Suppressor macrophage (primary cell): ENCODE data around the gene GALNTL6.
"Not testable (repeated sequence)": the region's sequence is repeated elsewhere in the genome, so short reads cannot be mapped to it uniquely, and the experiment has no call there.

Source experiments
- DNase-seq, 4 experiments: peaks; one replicate each; pipeline ENCODE4 v3.0.0-alpha.2; 2020 to 2022

Gene GALNTL6

GRCh38 chr4:172887358-172887757, 1074.2 kb downstream of the GALNTL6 start:
- DNase-seq: not testable (repeated sequence)

DNA sequence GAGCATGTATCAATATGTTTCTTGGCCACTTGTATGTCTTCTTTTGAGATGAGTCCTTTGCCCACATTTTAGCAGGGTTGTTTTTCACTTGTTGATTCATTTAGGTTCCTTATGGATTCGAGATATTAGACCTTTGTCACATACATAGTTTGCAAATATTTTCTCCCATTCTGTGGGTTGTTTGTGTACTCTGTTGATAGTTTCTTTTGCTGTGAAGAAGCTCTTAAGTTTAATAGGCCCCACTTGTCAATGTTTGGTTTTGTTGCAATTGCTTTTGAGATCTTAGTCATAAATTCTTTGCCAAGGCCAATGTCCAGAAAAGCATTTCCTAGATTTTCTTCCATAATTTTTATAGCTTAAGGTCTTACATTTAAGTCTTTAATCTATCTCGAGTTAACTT, 1074.8 kb downstream of the GALNTL6 start:
- DNase-seq: no peak

DNA sequence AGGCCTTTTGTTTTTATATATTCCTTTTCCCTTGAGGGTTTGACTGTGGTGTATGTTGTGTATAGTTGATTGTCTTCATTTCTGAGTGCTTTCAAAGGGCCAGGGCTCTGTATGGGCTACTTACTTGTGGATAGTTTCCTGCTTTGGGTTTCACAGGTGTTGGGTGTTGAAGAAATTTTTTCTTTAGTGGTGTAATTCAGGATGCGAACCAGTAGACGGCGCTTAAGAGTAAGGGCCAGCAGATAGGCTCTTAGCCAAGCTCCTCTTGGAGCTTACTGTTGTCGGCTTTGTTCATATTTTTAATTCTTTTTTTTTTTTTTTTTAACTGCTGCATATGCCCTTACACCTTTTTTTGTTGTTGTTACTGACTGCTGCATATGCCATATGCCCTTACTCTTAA, 1079.1 kb downstream of the GALNTL6 start:
- DNase-seq: peak in 2 of 4 experiments; percentile 7 to 21

- no peak for DNase-seq
Measured at GRCh38 chr4:172895699-172896098, 1082.5 kb downstream of the GALNTL6 start.

DNA sequence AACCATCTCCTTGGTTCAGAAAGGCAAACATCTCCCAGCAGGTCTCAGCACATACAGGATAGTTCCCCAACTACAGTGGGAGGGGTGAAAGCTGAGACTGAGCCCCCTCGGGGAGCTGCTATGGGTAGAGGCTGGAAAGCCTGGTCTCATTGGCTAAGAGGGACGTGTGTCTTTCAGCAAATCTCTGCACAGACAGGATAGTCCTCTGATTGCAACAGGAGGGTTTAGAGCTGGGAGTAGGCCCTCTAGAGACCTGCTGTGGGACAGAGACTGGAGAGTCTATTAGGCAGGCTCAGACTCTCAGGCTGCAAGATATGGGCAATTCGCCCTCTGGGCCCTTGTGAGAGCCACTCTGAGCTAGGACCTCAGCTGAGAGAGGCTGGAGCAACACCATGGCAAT, 1083.8 kb downstream of the GALNTL6 start:
- no peak for DNase-seq

- DNase-seq: no peak
Measured at GRCh38 chr4:172898715-172899114, 1085.5 kb downstream of the GALNTL6 start.

DNA sequence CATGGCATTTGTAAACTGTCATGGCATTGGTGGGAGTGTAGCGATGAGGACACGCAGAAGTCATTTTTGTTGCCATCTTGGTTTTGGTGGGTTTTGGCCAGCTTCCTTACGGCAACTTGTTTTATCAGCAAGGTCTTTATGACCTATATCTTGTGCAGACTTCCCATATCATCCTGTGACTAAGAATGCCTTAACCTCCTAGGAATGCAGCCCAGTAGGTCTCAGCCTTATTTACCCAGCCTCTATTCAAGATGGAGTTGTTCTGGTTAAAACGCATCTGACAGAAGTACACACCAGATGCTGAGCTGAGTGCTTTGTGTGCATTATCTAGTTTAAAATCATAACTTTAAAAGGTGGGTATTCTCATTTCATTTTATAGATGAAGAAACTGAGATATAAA, 1086.7 kb downstream of the GALNTL6 start:
- no peak for DNase-seq

GRCh38 chr4:172900900-172901299, 1087.7 kb downstream of the GALNTL6 start:
- no peak for DNase-seq

DNA sequence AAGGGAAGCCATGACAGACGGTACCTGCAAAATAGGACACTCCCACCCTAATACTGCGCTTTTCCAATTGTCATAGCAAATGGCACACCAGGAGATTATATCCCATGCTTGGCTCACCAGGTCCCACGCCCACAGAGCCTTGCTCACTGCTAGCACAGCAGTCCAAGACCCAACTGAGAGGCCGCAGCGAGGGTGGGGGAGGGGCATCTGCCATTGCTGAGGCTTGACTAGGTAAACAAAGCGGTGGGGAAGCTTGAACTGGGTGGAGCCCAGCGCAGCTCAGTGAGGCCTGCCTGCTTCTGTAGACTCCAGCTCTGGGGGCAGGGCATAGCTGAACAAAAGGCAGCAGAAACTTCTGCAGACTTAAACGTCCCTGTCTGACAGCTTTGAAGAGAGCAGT, 1099.3 kb downstream of the GALNTL6 start:
- not testable (repeated sequence) for DNase-seq

DNA sequence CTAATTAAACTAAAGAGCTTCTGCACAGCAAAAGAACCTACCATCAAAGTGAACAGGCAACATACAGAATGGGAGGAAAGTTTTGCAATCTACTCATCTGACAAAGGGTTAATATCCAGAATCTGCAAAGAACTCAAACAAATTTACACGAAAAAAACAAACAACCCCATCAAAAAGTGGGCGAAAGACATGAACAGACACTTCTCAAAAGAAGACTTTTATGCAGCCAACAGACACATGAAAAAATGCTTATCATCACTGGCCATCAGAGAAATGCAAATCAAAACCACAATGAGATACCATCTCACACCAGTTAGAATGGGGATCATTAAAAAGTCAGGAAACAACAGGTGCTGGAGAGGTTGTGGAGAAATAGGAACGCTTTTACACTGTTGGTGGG, 1104.2 kb downstream of the GALNTL6 start:
- DNase-seq: not testable (repeated sequence)

DNA sequence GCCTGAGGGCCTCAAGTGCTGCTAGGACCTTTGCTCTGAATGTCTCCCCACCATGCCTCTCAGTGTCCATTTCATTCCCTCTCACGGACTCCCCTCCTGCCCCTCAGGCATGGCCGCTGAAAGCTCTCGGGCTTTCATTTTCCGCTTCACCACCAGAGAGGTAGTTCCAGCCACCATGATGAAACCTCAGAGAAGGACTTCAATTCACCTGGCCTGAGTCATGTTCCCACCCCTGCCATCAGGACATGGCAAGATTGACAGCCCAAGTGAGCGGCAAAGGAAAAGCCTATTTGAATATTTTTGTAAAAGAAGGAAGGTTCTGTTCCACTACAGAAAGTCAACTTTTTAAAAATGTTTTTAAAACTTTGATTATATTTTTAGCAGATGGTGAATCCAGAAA, 1106.1 kb downstream of the GALNTL6 start:
- no peak for DNase-seq

GRCh38 chr4:172927096-172927814, 1114.1 kb downstream of the GALNTL6 start:
- DNase-seq: no peak

- no peak for DNase-seq
Measured at GRCh38 chr4:172928347-172928746, 1115.1 kb downstream of the GALNTL6 start.

DNA sequence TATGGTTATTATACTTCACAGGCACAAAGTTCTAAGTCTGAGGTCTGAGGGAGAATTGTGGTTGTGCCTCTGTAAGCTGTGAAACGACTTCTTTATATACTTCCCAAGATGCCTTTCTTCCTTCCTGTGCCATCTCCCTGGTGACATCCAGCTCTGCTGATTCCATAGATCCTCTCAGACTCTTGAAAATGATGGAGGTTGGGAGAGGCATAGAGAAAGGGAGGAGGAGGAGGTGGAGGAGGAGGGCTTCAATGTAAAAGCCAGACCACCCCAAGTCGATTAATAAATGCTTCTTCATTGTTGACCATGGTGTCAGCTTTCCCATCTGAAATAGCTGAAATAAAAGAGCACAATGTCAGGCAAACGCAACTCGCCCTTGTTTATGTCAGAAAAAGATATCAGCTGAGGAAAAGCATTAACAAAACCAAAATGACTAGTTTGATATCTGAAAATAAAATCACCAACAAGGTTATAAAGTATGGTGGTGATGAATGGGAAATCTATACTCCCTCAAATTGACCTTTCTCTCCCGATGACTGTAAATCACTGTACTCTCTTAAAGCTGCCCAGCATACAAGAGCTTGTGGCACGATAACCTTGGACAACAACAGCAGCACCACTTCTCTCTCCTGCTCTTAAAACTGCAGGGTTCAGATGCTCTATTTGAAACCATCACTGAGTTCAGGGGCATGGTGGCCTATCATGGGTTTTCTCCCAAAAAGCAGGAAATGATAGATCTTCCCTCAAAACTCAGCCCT, 1125.0 kb downstream of the GALNTL6 start:
- no peak for DNase-seq

GRCh38 chr4:172938870-172939269, 1125.7 kb downstream of the GALNTL6 start:
- no peak for DNase-seq

DNA sequence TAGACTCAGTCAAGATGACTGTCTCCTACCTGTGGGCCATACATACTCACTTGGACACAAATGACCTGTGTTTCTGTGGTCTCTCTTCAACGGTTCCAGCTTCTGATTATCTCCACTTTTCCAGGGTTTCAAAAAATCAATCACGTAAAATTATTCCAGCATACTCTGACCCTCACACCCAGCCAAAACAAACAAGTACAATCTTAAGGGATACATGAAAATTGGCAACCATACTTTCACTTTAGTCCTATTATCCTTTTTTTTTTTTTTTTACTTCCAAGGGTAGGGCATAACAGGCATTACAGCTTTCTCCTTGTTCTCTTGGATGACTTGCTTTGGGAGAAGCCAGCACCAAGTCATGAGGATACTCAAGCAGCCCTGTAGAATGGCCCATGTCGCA, 1129.6 kb downstream of the GALNTL6 start:
- no peak for DNase-seq

GRCh38 chr4:172945611-172946010, 1132.4 kb downstream of the GALNTL6 start:
- DNase-seq: no peak

DNA sequence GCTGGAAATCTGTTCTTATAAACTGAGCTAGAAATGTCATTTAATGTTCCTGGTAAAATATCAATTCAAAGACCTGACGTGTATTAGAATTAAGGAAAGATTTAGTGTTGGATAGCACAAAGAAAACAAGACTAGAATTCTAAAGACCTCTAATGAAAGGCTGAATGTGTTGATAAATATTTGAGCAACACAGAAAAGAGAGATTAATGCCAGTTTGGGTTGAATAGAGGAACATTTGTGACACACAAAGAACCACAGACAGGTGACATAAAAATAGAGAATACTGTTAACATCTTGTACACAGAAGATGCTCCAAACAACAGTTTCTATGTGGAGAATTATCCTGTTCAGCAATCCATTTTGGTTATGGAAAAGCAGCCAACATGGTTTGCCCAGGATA, 1133.3 kb downstream of the GALNTL6 start:
- DNase-seq: no peak

DNA sequence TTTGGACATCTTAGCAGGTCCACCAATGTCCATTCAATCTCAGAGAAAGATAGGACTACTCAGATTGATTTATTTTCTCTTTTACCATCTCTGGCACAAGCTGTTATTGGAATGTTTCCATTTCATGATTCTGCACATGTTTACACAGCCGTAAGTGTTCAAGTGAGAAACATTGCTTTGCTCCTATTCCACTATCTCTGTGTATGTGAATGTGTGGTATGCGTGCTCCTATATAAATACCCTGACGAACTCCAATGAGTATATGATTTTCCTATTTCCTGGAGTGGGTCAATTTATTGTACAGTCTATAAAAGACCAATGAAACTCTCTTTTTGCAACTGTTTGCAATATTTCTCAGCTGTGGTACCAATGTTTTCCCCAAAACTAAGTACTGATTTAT, 1134.4 kb downstream of the GALNTL6 start:
- no peak for DNase-seq

DNA sequence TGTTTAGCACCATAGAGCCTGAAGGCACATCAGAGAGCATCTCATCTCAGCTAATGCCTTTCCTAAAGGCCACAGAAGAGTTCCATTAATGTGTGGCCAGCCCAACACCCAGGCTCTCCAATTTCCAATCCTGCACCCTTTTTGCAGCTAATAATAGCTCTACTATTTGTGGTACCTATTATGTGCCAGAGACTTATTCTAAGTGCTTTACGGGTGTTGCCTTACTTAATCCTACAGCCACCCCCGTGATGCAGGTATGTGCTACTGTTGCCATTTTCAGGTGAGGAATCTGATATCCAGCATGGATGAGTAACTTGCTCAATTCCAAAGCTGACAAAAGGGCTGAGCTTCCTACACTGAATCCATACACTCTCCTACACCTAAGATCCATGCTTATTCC, 1137.8 kb downstream of the GALNTL6 start:
- no peak for DNase-seq

- no peak for DNase-seq
Measured at GRCh38 chr4:172951679-172952451, 1138.7 kb downstream of the GALNTL6 start.

- DNase-seq: no peak
Measured at GRCh38 chr4:172953896-172954568, 1140.8 kb downstream of the GALNTL6 start.

DNA sequence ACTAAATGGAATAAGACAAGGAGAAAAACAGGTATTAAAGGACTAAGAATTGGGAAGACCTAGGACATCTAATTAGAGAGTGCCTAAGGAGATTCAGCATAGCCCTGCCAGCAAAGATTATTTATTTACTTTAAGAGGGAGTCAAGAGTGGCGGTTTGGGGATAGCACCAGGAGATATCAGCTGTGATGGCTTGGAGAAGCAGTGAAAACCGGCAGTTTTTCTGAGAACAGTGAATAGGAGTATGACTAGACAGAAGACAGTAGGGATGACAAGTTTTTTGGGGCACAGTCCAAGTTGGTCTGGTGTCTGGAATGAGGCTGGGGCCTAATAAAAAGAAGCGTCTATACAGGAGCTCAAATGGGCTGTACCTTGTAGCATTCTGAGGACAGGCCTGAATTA, 1143.1 kb downstream of the GALNTL6 start:
- DNase-seq: not testable (repeated sequence)
